GM06990 (cell line): Measurements from ENCODE around the gene CLK4.

Source experiments
- DNase-seq: peaks from one replicate; pipeline ENCODE4 v3.0.0-alpha.2; 2011; ENCODE audit not compliant: insufficient read length; ENCODE audit errors: extremely low read depth
- H3K27me3 ChIP-seq: replicated peaks from 2 replicates; pipeline ENCODE4 v1.6.0; 2011; ENCODE audit warnings: low read length; ENCODE audit not compliant: control insufficient read depth, insufficient read depth
- H3K36me3 ChIP-seq: 2 replicates; pipeline ENCODE4 v1.5.1; 2011; ENCODE audit warnings: low read length; ENCODE audit not compliant: control insufficient read depth, insufficient read depth
- H3K4me3 ChIP-seq: replicated peaks from 2 replicates; pipeline ENCODE4 v1.5.1; 2011; ENCODE audit warnings: low read depth, mild to moderate bottlenecking, control low read depth, low read length
- CTCF ChIP-seq: IDR thresholded peaks from 2 replicates; pipeline ENCODE4 v1.5.1; 2011; ENCODE audit warnings: low read length, control low read depth, mild to moderate bottlenecking, inconsistent platforms; ENCODE audit not compliant: insufficient read depth, poor library complexity, severe bottlenecking

CLK4 gene

GRCh38 chr5:178644826-178645545, 18.1 kb upstream of the CLK4 start:
- DNase-seq: no peak
- Histone ChIP-seq H3K4me3 (no peak overlapping the region), H3K36me3 (no peaks in the 10 kb centered on the region), H3K27me3 (no peaks in the 10 kb centered on the region)
- TF ChIP-seq CTCF: no peak

- Histone ChIP-seq H3K4me3 (no peak overlapping the region), H3K27me3 (no peaks in the 10 kb centered on the region), H3K36me3 (no peaks in the 10 kb centered on the region)
- no peak for DNase-seq
- TF ChIP-seq CTCF: no peak
Observed at GRCh38 chr5:178642351-178642909, 15.6 kb upstream of the CLK4 start.

GRCh38 chr5:178641711-178642110, 14.9 kb upstream of the CLK4 start:
- Histone ChIP-seq H3K27me3 (no peaks in the 10 kb centered on the region), H3K4me3 (no peak overlapping the region), H3K36me3 (no peaks in the 10 kb centered on the region)
- TF ChIP-seq CTCF: no peak
- DNase-seq: no peak

- no peak for DNase-seq
- no peak for TF ChIP-seq CTCF
- Histone ChIP-seq H3K27me3 (no peaks in the 10 kb centered on the region), H3K36me3 (no peaks in the 10 kb centered on the region), H3K4me3 (no peak overlapping the region)
Observed at GRCh38 chr5:178640331-178641045, 13.6 kb upstream of the CLK4 start.

- Histone ChIP-seq H3K36me3 (no peaks in the 10 kb centered on the region), H3K4me3 (no peak overlapping the region), H3K27me3 (no peaks in the 10 kb centered on the region)
- no peak for DNase-seq
- no peak for TF ChIP-seq CTCF
Observed at GRCh38 chr5:178637356-178638074, 10.7 kb upstream of the CLK4 start.
